ENCODE measurements around the gene TLX2.

TLX2 gene

DNA sequence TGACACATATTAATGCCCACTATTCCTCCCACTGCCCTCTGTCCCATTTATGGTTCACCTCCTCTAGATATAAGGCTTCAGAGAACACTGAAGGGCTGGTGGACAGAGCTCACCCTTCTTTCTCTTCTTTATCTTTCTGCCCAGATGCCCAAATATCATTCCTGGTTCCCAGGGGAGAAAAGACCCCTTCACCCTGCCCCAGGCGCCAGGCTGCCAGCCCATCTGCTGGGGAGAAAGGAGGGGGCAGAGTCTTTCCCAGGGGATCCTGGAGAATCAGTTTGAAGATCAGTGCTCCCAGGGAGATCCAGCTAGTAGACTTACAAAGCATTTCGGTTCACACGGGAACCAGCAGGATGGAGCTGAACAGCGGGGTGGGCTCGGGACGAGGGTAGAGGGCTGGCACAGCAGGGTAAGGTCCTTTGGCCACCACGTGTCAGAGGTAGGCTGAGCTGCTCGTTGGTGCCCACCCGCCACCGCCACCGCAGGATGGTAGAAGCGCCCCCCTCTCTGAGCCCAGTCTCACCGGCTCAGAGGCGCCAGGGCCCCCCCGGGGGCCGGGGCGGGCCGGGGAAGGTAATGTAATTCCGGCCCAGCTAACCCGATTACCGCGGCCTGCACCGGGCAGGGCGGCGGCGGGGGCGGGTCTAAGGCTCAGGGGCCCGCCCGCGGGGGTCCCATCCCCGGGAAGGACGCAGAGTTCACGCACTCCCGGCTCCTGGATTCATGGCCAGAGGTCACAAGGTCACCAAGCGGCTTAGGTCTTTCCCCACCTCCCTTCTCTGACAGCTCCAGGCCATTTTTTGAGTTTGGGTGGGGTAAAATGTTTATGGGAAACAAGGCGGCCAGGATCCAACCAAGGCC lies 1.3 kb upstream of the TLX2 start:
- peak overlapping the region; percentile 55 for H3K4me3 Mint-ChIP-seq
- H3K36me3 Mint-ChIP-seq (ENCODE audit: low read depth), result peaks cover 8% of the 10 kb centered on the region
- H3K9me3 Mint-ChIP-seq, result no peaks in the 10 kb centered on the region
- peaks cover 35% of the 10 kb centered on the region for H3K4me1 Mint-ChIP-seq (ENCODE audit: low read depth)
- H3K27ac Mint-ChIP-seq, result no peak overlapping the region
- peaks cover 64% of the 10 kb centered on the region for H3K27me3 Mint-ChIP-seq (ENCODE audit: low read depth)
- DNase-seq (ENCODE audit: low spot score), result no peak

DNA sequence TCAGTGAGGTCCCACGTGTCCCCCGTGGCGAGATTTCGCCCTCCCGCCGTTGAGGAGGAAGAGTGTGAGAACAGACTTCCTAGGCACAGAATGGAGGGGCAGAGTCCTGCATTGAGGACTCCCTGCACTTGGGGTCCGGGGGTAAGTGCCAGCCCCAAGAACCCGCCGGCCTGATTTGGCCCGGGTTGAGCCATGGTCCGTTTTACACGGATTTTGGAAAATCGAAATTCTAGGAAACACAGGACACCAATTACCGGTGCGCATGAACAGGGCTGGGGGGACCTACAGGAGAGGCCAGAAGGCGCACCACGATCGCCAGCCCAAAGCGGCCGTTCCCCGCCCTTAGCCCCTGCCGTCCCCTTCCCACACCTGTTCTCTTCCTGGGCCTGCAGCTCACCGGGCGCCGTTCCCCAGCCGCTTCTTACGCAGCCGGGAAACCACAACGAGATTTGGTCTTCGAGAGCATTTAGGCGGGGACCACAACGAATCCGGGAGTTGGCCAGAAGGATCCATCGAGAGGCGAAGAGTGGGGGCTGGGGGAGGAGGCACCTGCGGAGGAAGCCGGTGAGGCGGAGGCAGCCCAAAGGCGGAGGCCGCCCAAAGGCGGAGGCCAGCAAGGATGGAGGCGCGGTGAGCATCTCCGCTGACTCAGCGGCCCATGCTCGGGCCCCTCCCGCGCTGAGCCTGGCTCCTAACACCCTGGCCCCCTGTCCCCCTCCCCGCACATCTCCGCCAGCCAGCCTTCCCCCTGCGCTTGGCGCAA lies 464 bp upstream of the TLX2 start:
- no peak for DNase-seq (ENCODE audit: low spot score)
- H3K4me1 Mint-ChIP-seq (ENCODE audit: low read depth), result peaks cover 28% of the 10 kb centered on the region
- H3K4me3 Mint-ChIP-seq, result peak overlapping the region; percentile 55
- no peaks in the 10 kb centered on the region for H3K9me3 Mint-ChIP-seq
- no peak overlapping the region for H3K27ac Mint-ChIP-seq
- H3K36me3 Mint-ChIP-seq (ENCODE audit: low read depth), result peaks cover 8% of the 10 kb centered on the region
- peaks cover 69% of the 10 kb centered on the region for H3K27me3 Mint-ChIP-seq (ENCODE audit: low read depth)

DNA sequence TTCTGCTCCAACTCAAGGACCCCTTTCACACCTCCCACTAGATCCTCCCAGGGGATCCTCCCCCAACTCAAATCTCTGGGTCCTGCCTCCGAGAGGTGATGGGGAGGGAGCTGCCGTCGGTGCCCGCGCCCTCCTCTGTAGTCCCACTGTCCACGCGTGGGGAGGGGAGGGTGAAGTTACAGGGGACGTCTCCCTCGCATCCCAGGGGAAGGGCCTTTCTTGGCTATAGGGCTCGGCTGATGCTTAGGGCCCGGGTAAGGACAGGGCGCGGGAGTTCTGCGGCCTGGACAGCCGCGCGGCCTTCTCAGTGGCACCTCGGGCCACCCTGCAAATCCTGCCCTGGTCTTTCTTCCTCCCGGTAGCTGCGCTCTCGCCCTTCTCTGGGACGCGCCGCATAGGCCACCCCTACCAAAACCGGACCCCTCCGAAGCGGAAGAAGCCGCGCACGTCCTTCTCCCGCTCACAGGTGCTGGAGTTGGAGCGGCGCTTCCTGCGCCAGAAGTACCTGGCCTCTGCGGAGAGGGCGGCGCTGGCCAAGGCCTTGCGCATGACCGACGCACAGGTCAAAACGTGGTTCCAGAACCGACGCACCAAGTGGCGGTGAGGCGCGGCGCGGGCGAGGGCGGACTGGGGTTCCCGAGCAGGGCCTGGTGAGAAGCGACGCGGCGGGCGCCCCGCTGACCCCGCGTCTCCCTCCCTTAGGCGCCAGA lies 1.2 kb downstream of the TLX2 start:
- H3K36me3 Mint-ChIP-seq (ENCODE audit: low read depth), result peaks cover 8% of the 10 kb centered on the region
- H3K27me3 Mint-ChIP-seq (ENCODE audit: low read depth), result peaks cover 80% of the 10 kb centered on the region
- no peaks in the 10 kb centered on the region for H3K9me3 Mint-ChIP-seq
- H3K4me3 Mint-ChIP-seq, result peak overlapping the region; percentile 82
- H3K27ac Mint-ChIP-seq, result peak overlapping the region; percentile 49
- peaks cover 24% of the 10 kb centered on the region for H3K4me1 Mint-ChIP-seq (ENCODE audit: low read depth)
- DNase-seq (ENCODE audit: low spot score), result no peak

DNA sequence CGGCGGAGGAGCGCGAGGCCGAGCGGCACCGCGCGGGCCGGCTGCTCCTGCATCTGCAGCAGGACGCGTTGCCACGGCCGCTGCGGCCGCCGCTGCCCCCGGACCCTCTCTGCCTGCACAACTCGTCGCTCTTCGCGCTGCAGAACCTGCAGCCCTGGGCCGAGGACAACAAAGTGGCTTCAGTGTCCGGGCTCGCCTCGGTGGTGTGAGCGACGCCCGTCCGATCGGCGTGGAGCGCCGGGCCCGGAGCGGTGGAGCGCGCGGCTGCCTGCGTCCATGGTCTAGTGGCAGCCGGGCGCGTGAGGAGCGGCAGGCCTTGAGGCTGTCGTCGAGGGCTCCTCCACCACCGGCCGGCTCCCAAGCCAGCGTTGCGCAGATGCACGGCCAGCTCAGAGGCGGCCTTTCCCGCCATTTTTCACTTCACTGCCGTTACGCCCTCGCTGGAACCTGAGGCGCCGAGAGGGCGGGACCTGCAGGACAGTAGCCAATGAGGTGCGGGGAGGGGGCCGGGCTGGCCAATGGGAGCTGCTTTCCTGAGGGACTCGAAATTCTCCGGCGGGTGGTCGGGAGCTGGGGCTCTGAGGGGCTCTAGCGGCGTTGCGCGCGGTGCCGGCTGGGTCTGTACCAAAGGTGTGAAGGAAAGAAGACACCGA lies 1.9 kb downstream of the TLX2 start:
- no peaks in the 10 kb centered on the region for H3K9me3 Mint-ChIP-seq
- peaks cover 78% of the 10 kb centered on the region for H3K27me3 Mint-ChIP-seq (ENCODE audit: low read depth)
- peak; percentile 71 for DNase-seq (ENCODE audit: low spot score)
- no peak overlapping the region for H3K27ac Mint-ChIP-seq
- H3K4me3 Mint-ChIP-seq, result peak overlapping the region; percentile 76
- peaks cover 8% of the 10 kb centered on the region for H3K36me3 Mint-ChIP-seq (ENCODE audit: low read depth)
- H3K4me1 Mint-ChIP-seq (ENCODE audit: low read depth), result peaks cover 20% of the 10 kb centered on the region

DNA sequence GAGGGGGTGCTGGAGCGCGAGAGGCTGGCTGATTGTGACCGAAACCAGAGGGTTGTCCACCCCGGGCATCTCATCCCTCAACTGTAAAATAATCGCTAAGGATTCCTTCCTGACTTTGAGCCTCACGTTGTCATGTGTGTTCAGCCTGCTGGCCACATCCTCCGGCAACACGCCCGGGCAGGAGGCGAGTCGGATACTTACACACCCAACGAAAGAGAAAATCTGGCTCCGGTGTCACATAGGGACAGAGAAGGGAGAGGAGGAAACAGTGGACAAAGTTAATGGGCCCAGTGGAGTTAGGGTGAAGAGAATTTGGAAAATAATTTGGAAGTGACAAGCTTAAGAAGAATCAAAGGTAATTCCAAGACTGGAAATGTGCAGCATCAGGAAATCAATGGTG lies 2.4 kb downstream of the TLX2 start:
- no peaks in the 10 kb centered on the region for H3K9me3 Mint-ChIP-seq
- peaks cover 73% of the 10 kb centered on the region for H3K27me3 Mint-ChIP-seq (ENCODE audit: low read depth)
- peaks cover 16% of the 10 kb centered on the region for H3K4me1 Mint-ChIP-seq (ENCODE audit: low read depth)
- DNase-seq (ENCODE audit: low spot score), result no peak
- H3K27ac Mint-ChIP-seq, result no peak overlapping the region
- H3K4me3 Mint-ChIP-seq, result peak overlapping the region; percentile 76
- H3K36me3 Mint-ChIP-seq (ENCODE audit: low read depth), result peaks cover 8% of the 10 kb centered on the region

GRCh38 chr2:74522516-74522915 lies 8.3 kb downstream of the TLX2 start:
- no peak overlapping the region for H3K27ac Mint-ChIP-seq
- no peak for DNase-seq (ENCODE audit: low spot score)
- no peak overlapping the region for H3K4me3 Mint-ChIP-seq
- H3K27me3 Mint-ChIP-seq (ENCODE audit: low read depth), result peaks cover 30% of the 10 kb centered on the region
- H3K4me1 Mint-ChIP-seq (ENCODE audit: low read depth), result peaks cover 14% of the 10 kb centered on the region
- H3K9me3 Mint-ChIP-seq, result no peaks in the 10 kb centered on the region
- peaks cover 23% of the 10 kb centered on the region for H3K36me3 Mint-ChIP-seq (ENCODE audit: low read depth)

DNA sequence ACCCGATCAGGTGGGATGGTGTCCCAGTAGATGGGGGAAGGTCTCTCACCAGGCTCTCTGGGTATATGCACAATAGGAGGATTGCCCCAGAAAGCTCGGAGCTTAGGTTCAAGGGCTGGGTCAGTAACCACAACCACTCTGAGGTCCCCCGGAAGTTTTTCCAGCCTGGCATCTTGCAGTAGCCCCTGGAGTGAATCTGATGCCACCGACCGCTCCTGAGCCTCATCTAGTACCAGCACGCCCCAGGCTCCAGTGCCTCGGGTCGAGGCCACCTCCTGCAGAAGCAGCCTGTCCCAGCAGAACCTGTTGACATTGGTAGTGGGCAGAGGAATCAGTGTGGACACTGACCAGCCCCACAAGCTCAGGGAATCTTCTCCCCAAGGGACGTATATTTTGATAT lies 9.8 kb downstream of the TLX2 start:
- peaks cover 35% of the 10 kb centered on the region for H3K36me3 Mint-ChIP-seq (ENCODE audit: low read depth)
- DNase-seq (ENCODE audit: low spot score), result no peak
- no peak overlapping the region for H3K27ac Mint-ChIP-seq
- no peaks in the 10 kb centered on the region for H3K9me3 Mint-ChIP-seq
- H3K4me1 Mint-ChIP-seq (ENCODE audit: low read depth), result peaks cover 20% of the 10 kb centered on the region
- H3K27me3 Mint-ChIP-seq (ENCODE audit: low read depth), result peaks cover 15% of the 10 kb centered on the region
- no peak overlapping the region for H3K4me3 Mint-ChIP-seq

GRCh38 chr2:74524955-74525716 lies 10.9 kb downstream of the TLX2 start:
- H3K27ac Mint-ChIP-seq, result no peak overlapping the region
- peaks cover 3% of the 10 kb centered on the region for H3K27me3 Mint-ChIP-seq (ENCODE audit: low read depth)
- no peak overlapping the region for H3K4me3 Mint-ChIP-seq
- peaks cover 20% of the 10 kb centered on the region for H3K4me1 Mint-ChIP-seq (ENCODE audit: low read depth)
- H3K9me3 Mint-ChIP-seq, result no peaks in the 10 kb centered on the region
- H3K36me3 Mint-ChIP-seq (ENCODE audit: low read depth), result peaks cover 38% of the 10 kb centered on the region
- no peak for DNase-seq (ENCODE audit: low spot score)

GRCh38 chr2:74525717-74526648 lies 11.7 kb downstream of the TLX2 start, which contains the start of gene DQX1:
TSS of gene DQX1 (minus strand) at chr2:74526231. CDS start at chr2:74525729, 502 bp downstream.
- DNase-seq (ENCODE audit: low spot score), result no peak
- peaks cover 41% of the 10 kb centered on the region for H3K36me3 Mint-ChIP-seq (ENCODE audit: low read depth)

GRCh38 chr2:74526649-74527230 lies 12.5 kb downstream of the TLX2 start:
- peaks cover 32% of the 10 kb centered on the region for H3K4me1 Mint-ChIP-seq (ENCODE audit: low read depth)
- peak overlapping the region; percentile 16 for H3K27ac Mint-ChIP-seq
- no peaks in the 10 kb centered on the region for H3K9me3 Mint-ChIP-seq
- DNase-seq (ENCODE audit: low spot score), result no peak
- H3K36me3 Mint-ChIP-seq (ENCODE audit: low read depth), result peaks cover 47% of the 10 kb centered on the region
- H3K27me3 Mint-ChIP-seq (ENCODE audit: low read depth), result no peaks in the 10 kb centered on the region
- H3K4me3 Mint-ChIP-seq, result no peak overlapping the region

More at GRCh38 chr2:74525717-74526648, 11.7 kb downstream of the TLX2 start, which contains the start of gene DQX1:
- Mint-ChIP-seq H3K4me3 (peak within 1 kb of the TSS; percentile 44), H3K27ac (peak within 1 kb of the TSS; percentile 16), H3K9me3 (no peaks in the 10 kb centered on the region), H3K27me3 (ENCODE audit: low read depth) (no peaks in the 10 kb centered on the region), H3K4me1 (ENCODE audit: low read depth) (peaks cover 25% of the 10 kb centered on the region)

- H3K27ac Mint-ChIP-seq, result peak overlapping the region; percentile 94
- no peaks in the 10 kb centered on the region for H3K27me3 Mint-ChIP-seq (ENCODE audit: low read depth)
- H3K36me3 Mint-ChIP-seq (ENCODE audit: low read depth), result peaks cover 56% of the 10 kb centered on the region
- peaks cover 38% of the 10 kb centered on the region for H3K4me1 Mint-ChIP-seq (ENCODE audit: low read depth)
- DNase-seq (ENCODE audit: low spot score), result no peak
- H3K9me3 Mint-ChIP-seq, result no peaks in the 10 kb centered on the region
- H3K4me3 Mint-ChIP-seq, result peak overlapping the region; percentile 98
Observed at GRCh38 chr2:74527741-74528140, 13.5 kb downstream of the TLX2 start.

Measured in T-helper 2 cell treated with Interferon-gamma antibody and Interleukin-4, amounts not matched to agents 5 μg/mL and 100 μg/mL, for 36 hours (primary cell).